Activated CD8-positive, alpha-beta T cell treated with anti-CD3 and anti-CD28 coated beads for 36 hours (primary cell): ENCODE measurements around the gene CYYR1. TPM values are rescaled to one million over a fixed set of nuclear protein-coding genes. Genes with fewer than 3 reads are reported as not detected.

ENCODE experiments used
- ATAC-seq: fragments of 200-7000 bp; cut with Tn5 transposase; one replicate; pipeline ENCODE4 v1.10.0; 2021; ENCODE audit warnings: mild to moderate bottlenecking, moderate library complexity
- CTCF ChIA-PET: fragments of 350-600 bp; sonication (Branson Sonifier 250); formaldehyde crosslinking; loops from one replicate; lab custom pipeline; 2021; ENCODE audit warnings: antibody characterized with exemption; lab: Charles Lee
- POLR2A ChIA-PET: fragments of 350-600 bp; sonication (Branson Sonifier 250); formaldehyde crosslinking; loops from one replicate; lab custom pipeline; 2021; ENCODE audit warnings: antibody characterized with exemption; lab: Charles Lee
- DNase-seq: peaks from one replicate; pipeline ENCODE4 v3.0.0-alpha.2; 2020
- H3K27ac Mint-ChIP-seq: one replicate; pipeline ENCODE4 v1.8.0; 2021; ENCODE audit warnings: mild to moderate bottlenecking, mixed read lengths
- H3K27me3 Mint-ChIP-seq: one replicate; pipeline ENCODE4 v1.8.0; 2021; ENCODE audit warnings: mixed read lengths
- H3K36me3 Mint-ChIP-seq: one replicate; pipeline ENCODE4 v1.8.0; 2021; ENCODE audit warnings: low read depth, mixed read lengths
- H3K4me1 Mint-ChIP-seq: one replicate; pipeline ENCODE4 v1.8.0; 2021; ENCODE audit warnings: low read depth, mixed read lengths
- H3K4me3 Mint-ChIP-seq: one replicate; pipeline ENCODE4 v1.8.0; 2021; ENCODE audit warnings: mild to moderate bottlenecking, moderate library complexity, mixed read lengths
- H3K9me3 Mint-ChIP-seq: one replicate; pipeline ENCODE4 v1.8.0; 2021; ENCODE audit warnings: mixed read lengths
- CTCF ChIP-seq: fragments of 200-600 bp; IDR thresholded peaks from one replicate; pipeline ENCODE4 v1.8.0; 2022; ENCODE audit warnings: antibody characterized with exemption, mild to moderate bottlenecking
- intact Hi-C: fragments of 100-400 bp; cut with micrococcal nuclease; formaldehyde crosslinking; loops from one replicate; pipeline ENCODE4 v1.10.0; 2022
- total RNA-seq, 2 experiments: library from RNA; stranded (reverse); gene quantifications; one replicate each; pipeline ENCODE4 v1.2.3, GENCODE V29; 2021

Gene CYYR1
- not detected for total RNA-seq

GRCh38 chr21:26572702-26573381 is at the start of gene CYYR1:
Gene CYYR1 (minus strand): TSS chr21:26573286. CDS start chr21:26572940, 346 bp downstream.
- POLR2A ChIA-PET, result no interaction called here
- Mint-ChIP-seq H3K4me3 (no peak within 1 kb of the TSS), H3K36me3 (no peaks in the 10 kb centered on the region), H3K4me1 (no peaks in the 10 kb centered on the region), H3K27ac (no peak within 1 kb of the TSS), H3K9me3 (peaks cover 5% of the 10 kb centered on the region), H3K27me3 (peaks cover 18% of the 10 kb centered on the region)
- intact Hi-C loops, result no loop called here
- TF ChIP-seq CTCF, result no peak
- CTCF ChIA-PET, result no interaction called here
- no peak for ATAC-seq
- no peak for DNase-seq

GRCh38 chr21:26617176-26617575 is 44.1 kb upstream of the CYYR1 start:
- Mint-ChIP-seq H3K27ac (no peak overlapping the region), H3K4me1 (no peaks in the 10 kb centered on the region), H3K9me3 (no peaks in the 10 kb centered on the region), H3K27me3 (peaks cover 2% of the 10 kb centered on the region), H3K36me3 (no peaks in the 10 kb centered on the region), H3K4me3 (no peak overlapping the region)
- no peak for ATAC-seq
- POLR2A ChIA-PET, result no interaction called here
- DNase-seq, result no peak
- no peak for TF ChIP-seq CTCF
- intact Hi-C loops, result no loop called here
- CTCF ChIA-PET, result no interaction called here

- intact Hi-C loops, result no loop called here
- Mint-ChIP-seq H3K27me3 (peaks cover 2% of the 10 kb centered on the region), H3K4me1 (no peaks in the 10 kb centered on the region), H3K36me3 (no peaks in the 10 kb centered on the region), H3K4me3 (no peak overlapping the region), H3K9me3 (no peaks in the 10 kb centered on the region), H3K27ac (no peak overlapping the region)
- DNase-seq, result no peak
- no peak for TF ChIP-seq CTCF
- ATAC-seq, result no peak
- POLR2A ChIA-PET, result no interaction called here
- CTCF ChIA-PET, result no interaction called here
Observed at GRCh38 chr21:26614251-26614650, 41.2 kb upstream of the CYYR1 start.

GRCh38 chr21:26599261-26599660 is 26.2 kb upstream of the CYYR1 start:
- Mint-ChIP-seq H3K4me3 (no peak overlapping the region), H3K36me3 (no peaks in the 10 kb centered on the region), H3K27me3 (no peaks in the 10 kb centered on the region), H3K27ac (no peak overlapping the region), H3K4me1 (no peaks in the 10 kb centered on the region), H3K9me3 (peaks cover 5% of the 10 kb centered on the region)
- ATAC-seq (no peak), DNase-seq (no peak)
- ChIA-PET POLR2A (no interaction called here), CTCF (no interaction called here)
- intact Hi-C loops, result no loop called here
- no peak for TF ChIP-seq CTCF

- Mint-ChIP-seq H3K27ac (no peak overlapping the region), H3K9me3 (peaks cover 5% of the 10 kb centered on the region), H3K36me3 (no peaks in the 10 kb centered on the region), H3K4me3 (no peak overlapping the region), H3K4me1 (no peaks in the 10 kb centered on the region), H3K27me3 (no peaks in the 10 kb centered on the region)
- intact Hi-C loops, result no loop called here
- CTCF ChIA-PET, result no interaction called here
- TF ChIP-seq CTCF, result no peak
- DNase-seq (no peak), ATAC-seq (no peak)
- POLR2A ChIA-PET, result no interaction called here
Observed at GRCh38 chr21:26597981-26598380, 24.9 kb upstream of the CYYR1 start.
